Measurements from ENCODE around the gene SH2B3. TPM values are rescaled to one million over a fixed set of nuclear protein-coding genes. Genes with fewer than 3 reads are reported as not detected.

The SH2B3 gene
- total and polyA plus RNA-seq, 9 of the 15 experiments (the other 6 are each of a cell fraction or from before 2014, with no cell fraction given) = 10.8 to 75.3 (median 37.4) TPM

GRCh38 chr12:111409780-111410430 lies 4.2 kb downstream of the SH2B3 start:
- peaks cover 92% of the 10 kb centered on the region for H3K79me2 ChIP-seq (ENCODE audit: control insufficient read depth, insufficient read depth, low read length)
- peak overlapping the region; percentile 90 to 91 for H3K9ac ChIP-seq (ENCODE audit: insufficient read depth in 1 of 2, low read depth in 2 of 2, low read length in 2 of 2)
- H3K9me3 ChIP-seq (replicated peaks; ENCODE audit: control insufficient read depth, insufficient read depth, low read depth, low read length) = no peaks in the 10 kb centered on the region
- peak overlapping the region; percentile 92 for H3K4me2 ChIP-seq (ENCODE audit: insufficient read depth, low read length)
- H4K20me1 ChIP-seq (replicated peaks; ENCODE audit: control insufficient read depth, insufficient read depth, low read length) = peaks cover 64% of the 10 kb centered on the region
- FAIRE-seq (peak; percentile 77), ATAC-seq (peak; percentile 34), DNase-seq (ENCODE audit: extremely low read depth in 1 of 4, low spot score in 3 of 4) (peak; percentile 75 to 92 (median 80))
- WGBS (ENCODE audit: insufficient coverage, low coverage, missing lambda C conversion rate) = 1% methylated on average over 10 of the region's 14 CpGs
- ChIA-PET POLR2A (interaction anchor here (1.0 to 1.4 kb wide), 2 partner anchors 14 to 16 kb away, joined by 4 to 5 read pairs; no protein-coding TSS in a partner anchor), CTCF (ENCODE audit: low intra/inter-chr PET ratio) (no interaction called here)
- intact Hi-C loops (cut with micrococcal nuclease) (loop anchor here (5.0 kb wide), 2 partner anchors 187 to 277 kb away; partner anchors contain the start of genes ACAD10, ATXN2 and BRAP), in situ Hi-C loops (cut with MboI) (loop anchor here (5.0 kb wide), 1 partner anchor 262 kb away; no protein-coding TSS in a partner anchor)
- no peak overlapping the region for H2AFZ ChIP-seq (ENCODE audit: low read depth, low read length)
- peak overlapping the region; percentile 93 for H3K4me3 ChIP-seq
- no TSS peak for BruUV-seq (replicated peaks)
- peaks cover 65 to 81% of the 10 kb centered on the region in 2 experiments for H3K4me1 ChIP-seq (replicated peaks in 1 of 2; ENCODE audit: control insufficient read depth in 2 of 2, insufficient read depth in 2 of 2, low read length in 2 of 2)
- peaks cover 21% of the 10 kb centered on the region for H3K9me1 ChIP-seq (ENCODE audit: control insufficient read depth, insufficient read depth, low read length)
- H3K27me3 ChIP-seq (ENCODE audit: control insufficient read depth in 2 of 2, insufficient read depth in 2 of 2, low read length in 2 of 2) = no peaks in the 10 kb centered on the region
- H3K36me3 ChIP-seq (ENCODE audit: control insufficient read depth, insufficient read depth, low read length) = peaks cover 64% of the 10 kb centered on the region
- H3K27ac ChIP-seq (ENCODE audit: extremely low read depth, low read depth, low read length) = peak overlapping the region; percentile 92
- TF ChIP-seq HOMEZ (CRISPR knock-in tag; IDR thresholded peaks at IDR 0.05) (no peak), ZNF311 (CRISPR knock-in tag; IDR thresholded peaks at IDR 0.05) (no peak), MLLT1 (IDR thresholded peaks at IDR 0.05) (no peak), SMAD3 (CRISPR knock-in tag; conservative IDR thresholded peaks at IDR 0.05) (no peak), SRSF9 (IDR thresholded peaks at IDR 0.05; ENCODE audit: borderline replicate concordance, low read depth, low read length) (no peak), CREBBP (IDR thresholded peaks at IDR 0.05; ENCODE audit: low read depth, low read length) (no peak), ZKSCAN3 (CRISPR knock-in tag; IDR thresholded peaks at IDR 0.05) (no peak), BCL6 (CRISPR knock-in tag; IDR thresholded peaks at IDR 0.05) (no peak), RBM34 (IDR thresholded peaks at IDR 0.05; ENCODE audit: borderline replicate concordance, insufficient read depth, low read length) (no peak), ATF4 (CRISPR knock-in tag; IDR thresholded peaks at IDR 0.05) (no peak), TAL1 (IDR thresholded peaks at IDR 0.05) (peak; percentile 33; the same call in 1 of the 2 replicates), ZNF696 (CRISPR knock-in tag; conservative IDR thresholded peaks at IDR 0.05) (no peak), CBX8 (IDR thresholded peaks at IDR 0.05; ENCODE audit: borderline replicate concordance, extremely low read depth, low read depth, low read length, poor library complexity, severe bottlenecking) (no peak), CTCFL (IDR thresholded peaks at IDR 0.05; ENCODE audit: borderline replicate concordance, insufficient read depth, low read depth, low read length, poor library complexity, severe bottlenecking) (no peak)
